OCI-M1 (cell line): Measurements from ENCODE around the gene CEP170.
"Not testable (repeated sequence)": the region's sequence is repeated elsewhere in the genome, so short reads cannot be mapped to it uniquely, and the experiment has no call there.

Experiments
- DNase-seq: peaks from one replicate; lab custom pipeline; 2025; lab: John Stamatoyannopoulos, UW

Gene CEP170

GRCh38 chr1:243233908-243234307 lies 21.2 kb downstream of the CEP170 start:
- DNase-seq: peak; percentile 34

GRCh38 chr1:243230914-243231313 lies 24.2 kb downstream of the CEP170 start:
- peak; percentile 76 for DNase-seq

GRCh38 chr1:243229526-243229925 lies 25.6 kb downstream of the CEP170 start:
- no peak for DNase-seq

GRCh38 chr1:243227622-243228021 lies 27.5 kb downstream of the CEP170 start:
- DNase-seq: no peak

GRCh38 chr1:243218059-243218458 lies 37.0 kb downstream of the CEP170 start:
- DNase-seq: no peak

- no peak for DNase-seq
These were observed 37.7 kb downstream of the CEP170 start for GRCh38 chr1:243217349-243217748.

- no peak for DNase-seq
These were observed 38.3 kb downstream of the CEP170 start for GRCh38 chr1:243216741-243217140.

GRCh38 chr1:243215276-243215875 lies 39.7 kb downstream of the CEP170 start:
- not testable (repeated sequence) for DNase-seq

GRCh38 chr1:243213045-243213787 lies 41.9 kb downstream of the CEP170 start:
- peak; percentile 81 for DNase-seq

GRCh38 chr1:243211984-243212383 lies 43.1 kb downstream of the CEP170 start:
- DNase-seq: peak; percentile 71

- DNase-seq: not testable (repeated sequence)
These were observed 50.0 kb downstream of the CEP170 start for GRCh38 chr1:243205026-243205501.

GRCh38 chr1:243204336-243204735 lies 50.7 kb downstream of the CEP170 start:
- not testable (repeated sequence) for DNase-seq

GRCh38 chr1:243203196-243203595 lies 51.9 kb downstream of the CEP170 start:
- DNase-seq: not testable (repeated sequence)

- DNase-seq: not testable (repeated sequence)
These were observed 53.8 kb downstream of the CEP170 start for GRCh38 chr1:243201316-243201715.

- DNase-seq: not testable (repeated sequence)
These were observed 57.6 kb downstream of the CEP170 start for GRCh38 chr1:243197524-243197923.

- not testable (repeated sequence) for DNase-seq
These were observed 61.8 kb downstream of the CEP170 start for GRCh38 chr1:243193330-243193729.

- not testable (repeated sequence) for DNase-seq
These were observed 68.7 kb downstream of the CEP170 start for GRCh38 chr1:243186201-243186995.

- DNase-seq: not testable (repeated sequence)
These were observed 70.3 kb downstream of the CEP170 start for GRCh38 chr1:243184787-243185186.

GRCh38 chr1:243183661-243184060 lies 71.4 kb downstream of the CEP170 start:
- not testable (repeated sequence) for DNase-seq

GRCh38 chr1:243183176-243183575 lies 71.9 kb downstream of the CEP170 start:
- not testable (repeated sequence) for DNase-seq

GRCh38 chr1:243179720-243180119 lies 75.4 kb downstream of the CEP170 start:
- DNase-seq: peak; percentile 3

- DNase-seq: not testable (repeated sequence)
These were observed 77.3 kb downstream of the CEP170 start for GRCh38 chr1:243177792-243178191.
